Activated naive CD4-positive, alpha-beta T cell treated with anti-CD3 and anti-CD28 coated beads, Interleukin-2, amount 50 U/mL, for 72 hours (primary cell): ENCODE data around the gene DBF4. TPM values are rescaled to one million over a fixed set of nuclear protein-coding genes. Genes with fewer than 3 reads are reported as not detected.
"Not testable (repeated sequence)": the region's sequence is repeated elsewhere in the genome, so short reads cannot be mapped to it uniquely, and the experiment has no call there.

Experiments used
- ATAC-seq, 2 donors: fragments of 150-1000 bp; cut with Tn5 transposase; 2 replicates each; pipeline ENCODE4 v1.10.0; 2021; ENCODE audit warnings: mild to moderate bottlenecking in 2 of 2, moderate library complexity in 2 of 2
- DNase-seq, 2 donors: peaks; one replicate each; pipeline ENCODE4 v3.0.0; 2021 to 2022; ENCODE audit warnings: low spot score in 2 of 2
- H3K27ac Mint-ChIP-seq, 2 donors: one replicate each; pipeline ENCODE4 v1.8.0; 2022; ENCODE audit warnings: mild to moderate bottlenecking in 2 of 2, mixed read lengths in 2 of 2
- H3K36me3 Mint-ChIP-seq, 2 donors: one replicate each; pipeline ENCODE4 v1.8.0; 2022; ENCODE audit warnings: mixed read lengths in 2 of 2
- H3K9me3 Mint-ChIP-seq, 2 donors: one replicate each; pipeline ENCODE4 v1.8.0; 2022; ENCODE audit warnings: mixed read lengths in 2 of 2
- total RNA-seq, 2 donors: library from RNA; stranded (reverse); gene quantifications; one replicate each; pipeline ENCODE4 v1.2.3, GENCODE V29; 2022

DBF4 gene
- 10 to 100 TPM; 67.5 to 71.4 TPM for total RNA-seq

- DNase-seq = peak; percentile 96 to 97
- peak within 1 kb of the TSS; percentile 96 to 99 for H3K27ac Mint-ChIP-seq
- ATAC-seq = peak; percentile 93 to 95
- peaks cover 28 to 63% of the 10 kb centered on the region in 2 donors for H3K36me3 Mint-ChIP-seq
- H3K9me3 Mint-ChIP-seq = peaks cover 3 to 13% of the 10 kb centered on the region in 2 donors
Measured at GRCh38 chr7:87876040-87876868, at the start of gene DBF4, which contains the start of gene SLC25A40. TSS of gene DBF4 (plus strand) at chr7:87876493. CDS start at chr7:87876733, 240 bp downstream. TSS of gene SLC25A40 (minus strand) at chr7:87876360. CDS start at chr7:87858727, 17,633 bp downstream.

- not testable (repeated sequence) for DNase-seq, H3K27ac Mint-ChIP-seq, ATAC-seq
- H3K9me3 Mint-ChIP-seq = peaks cover 27% of the 10 kb centered on the region in 2 donors
- H3K36me3 Mint-ChIP-seq = peaks cover 20 to 27% of the 10 kb centered on the region in 2 donors
Measured at GRCh38 chr7:87828383-87828782, 47.9 kb upstream of the DBF4 start.

DNA sequence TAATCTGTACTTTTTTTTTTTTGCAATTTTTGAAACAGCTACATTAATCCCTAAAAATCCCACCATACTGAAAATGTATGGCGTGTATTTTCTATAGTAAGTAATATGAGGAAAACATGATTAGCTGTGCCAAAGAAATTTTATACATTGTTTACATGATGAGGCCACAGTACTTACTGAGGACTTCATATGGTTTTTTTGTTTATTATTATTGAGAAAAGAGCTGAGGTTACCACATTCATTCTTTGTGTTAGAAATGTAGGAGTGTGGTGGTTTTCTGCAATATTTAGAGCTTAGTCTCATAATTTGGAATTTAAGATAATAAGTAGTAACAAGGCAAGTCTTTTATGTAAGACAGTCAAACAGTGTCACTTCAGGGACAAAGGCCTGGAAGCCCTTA, 45.2 kb upstream of the DBF4 start:
- ATAC-seq (no peak), DNase-seq (no peak)
- H3K36me3 Mint-ChIP-seq = peaks cover 4 to 10% of the 10 kb centered on the region in 2 donors
- no peak overlapping the region for H3K27ac Mint-ChIP-seq
- H3K9me3 Mint-ChIP-seq = peaks cover 10 to 13% of the 10 kb centered on the region in 2 donors

- DNase-seq (no peak), ATAC-seq (no peak)
- peaks cover 4 to 6% of the 10 kb centered on the region in 2 donors for H3K9me3 Mint-ChIP-seq
- H3K27ac Mint-ChIP-seq = no peak overlapping the region
- H3K36me3 Mint-ChIP-seq = peaks cover 4 to 6% of the 10 kb centered on the region in 2 donors
Measured at GRCh38 chr7:87833130-87833529, 43.2 kb upstream of the DBF4 start.

GRCh38 chr7:87837597-87837996, 38.7 kb upstream of the DBF4 start:
- Mint-ChIP-seq H3K9me3 (no peaks in the 10 kb centered on the region), H3K27ac (no peak overlapping the region), H3K36me3 (no peaks in the 10 kb centered on the region)
- ATAC-seq = no peak
- no peak for DNase-seq

DNA sequence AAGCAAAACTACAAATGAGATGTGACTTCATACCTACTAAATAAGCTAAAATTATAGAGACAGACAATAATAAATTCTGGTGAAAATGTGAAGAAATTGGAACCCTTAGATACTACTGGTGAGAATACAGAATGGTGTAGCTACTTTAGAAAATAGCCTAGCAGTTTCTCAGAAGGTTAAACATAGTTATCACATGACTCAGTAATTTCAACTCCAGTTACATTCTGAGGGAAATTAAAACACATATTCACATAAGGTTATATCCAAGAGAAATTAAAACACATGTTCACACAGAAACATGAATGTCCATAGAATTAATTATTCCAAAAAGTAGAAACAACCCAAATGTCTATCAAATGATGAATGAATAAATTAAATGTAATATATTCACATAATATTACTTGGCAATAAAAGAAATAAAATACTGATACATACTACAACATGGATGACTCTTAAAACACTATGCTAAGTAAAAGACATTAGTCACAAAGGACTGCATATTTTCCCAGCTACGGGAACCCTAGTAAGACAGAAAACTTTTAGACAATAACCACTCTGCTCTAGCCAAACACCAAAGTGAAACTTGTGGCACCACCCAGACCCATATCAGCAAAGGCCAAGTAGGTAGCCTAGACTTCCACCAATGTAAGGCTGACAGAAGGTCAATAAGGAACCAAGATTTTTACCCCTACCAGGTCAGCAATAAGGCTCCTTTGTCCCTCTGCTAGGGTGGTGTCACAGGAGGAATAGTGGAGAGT, 25.3 kb upstream of the DBF4 start:
- DNase-seq = no peak
- Mint-ChIP-seq H3K36me3 (peaks cover 10 to 15% of the 10 kb centered on the region in 2 donors), H3K9me3 (no peaks in the 10 kb centered on the region), H3K27ac (peak overlapping the region in 1 of 2 donors; percentile 24)
- no peak for ATAC-seq

DNA sequence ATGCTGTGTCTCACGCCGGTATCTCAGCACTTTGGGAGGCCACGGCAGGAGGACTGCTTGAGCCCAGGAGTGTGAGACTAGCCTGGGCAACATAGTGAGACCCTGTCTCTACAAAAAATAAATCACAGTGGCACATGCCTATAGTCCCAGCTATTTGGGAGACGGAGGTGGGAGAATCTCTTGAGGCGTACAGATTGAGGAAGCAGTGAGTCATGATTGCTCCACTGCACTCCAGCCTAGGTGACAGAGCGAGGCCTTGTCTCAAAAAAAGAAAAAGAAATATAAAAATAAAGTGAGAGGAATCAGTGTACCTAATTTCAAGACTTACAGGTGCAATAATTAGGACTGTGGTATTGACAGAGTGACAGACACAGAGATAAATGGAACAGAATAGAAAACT, 24.0 kb upstream of the DBF4 start:
- ATAC-seq (no peak), DNase-seq (no peak)
- no peak overlapping the region for H3K27ac Mint-ChIP-seq
- peaks cover 10 to 15% of the 10 kb centered on the region in 2 donors for H3K36me3 Mint-ChIP-seq
- no peaks in the 10 kb centered on the region for H3K9me3 Mint-ChIP-seq

DNA sequence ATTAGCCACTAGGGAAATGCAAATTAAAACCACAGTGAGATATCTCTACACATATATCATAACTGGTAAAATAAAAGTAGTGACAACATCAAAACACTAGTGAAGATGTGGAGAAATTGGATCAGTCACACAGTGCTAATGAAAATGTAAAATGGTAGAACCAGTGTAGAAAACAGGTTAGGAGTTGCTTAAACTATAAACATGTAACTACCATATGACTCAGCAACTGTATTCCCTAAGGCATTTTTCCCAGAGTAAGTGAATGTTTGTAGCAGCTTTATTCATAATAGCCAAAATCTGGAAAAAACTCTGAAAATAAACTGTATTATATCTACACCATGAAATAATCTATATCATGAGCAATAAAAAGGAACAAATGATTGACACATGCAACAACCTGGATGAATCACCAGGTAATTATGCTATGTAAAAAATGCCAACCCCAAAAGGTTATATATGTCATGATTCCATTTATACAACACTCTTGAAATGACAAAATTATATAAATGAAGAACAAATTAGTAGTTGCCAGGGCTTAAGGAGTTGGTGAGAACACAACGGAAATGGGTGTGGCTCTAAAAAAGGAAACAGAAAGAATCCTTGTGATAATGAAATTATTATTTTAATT, 22.9 kb upstream of the DBF4 start:
- no peaks in the 10 kb centered on the region for H3K9me3 Mint-ChIP-seq
- peak; percentile 39 to 51 for ATAC-seq
- no peak for DNase-seq
- peaks cover 14 to 19% of the 10 kb centered on the region in 2 donors for H3K36me3 Mint-ChIP-seq
- H3K27ac Mint-ChIP-seq = no peak overlapping the region

- peaks cover under 1 to 1% of the 10 kb centered on the region in 2 donors for H3K9me3 Mint-ChIP-seq
- peak overlapping the region; percentile 31 to 72 for H3K27ac Mint-ChIP-seq
- H3K36me3 Mint-ChIP-seq = peaks cover 11 to 45% of the 10 kb centered on the region in 2 donors
- ATAC-seq (peak in 1 of 2 donors; percentile 51), DNase-seq (no peak)
Measured at GRCh38 chr7:87858417-87859100, 17.7 kb upstream of the DBF4 start.

DNA sequence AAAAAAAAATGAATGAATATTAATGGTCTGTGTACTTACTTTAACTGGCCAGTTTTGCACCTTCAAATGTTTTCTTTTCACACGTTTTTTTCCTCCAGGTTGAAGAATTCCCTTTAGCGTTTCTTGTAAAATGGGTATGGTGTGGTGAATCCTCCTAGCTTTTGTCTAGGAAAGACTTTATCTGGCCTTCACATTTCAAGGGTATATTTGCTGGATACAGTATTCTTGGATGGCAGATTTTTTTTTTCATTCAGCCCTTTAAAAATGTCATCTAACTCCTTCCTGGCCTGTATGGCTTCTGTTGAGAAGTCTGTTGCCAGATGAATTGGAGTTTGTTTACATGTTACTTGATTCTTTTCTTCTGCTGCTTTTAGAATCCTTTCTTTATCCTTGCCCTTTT, 10.2 kb upstream of the DBF4 start:
- Mint-ChIP-seq H3K36me3 (peaks cover 46 to 85% of the 10 kb centered on the region in 2 donors), H3K27ac (no peak overlapping the region), H3K9me3 (peaks cover 15 to 23% of the 10 kb centered on the region in 2 donors)
- DNase-seq (no peak), ATAC-seq (no peak)

DNA sequence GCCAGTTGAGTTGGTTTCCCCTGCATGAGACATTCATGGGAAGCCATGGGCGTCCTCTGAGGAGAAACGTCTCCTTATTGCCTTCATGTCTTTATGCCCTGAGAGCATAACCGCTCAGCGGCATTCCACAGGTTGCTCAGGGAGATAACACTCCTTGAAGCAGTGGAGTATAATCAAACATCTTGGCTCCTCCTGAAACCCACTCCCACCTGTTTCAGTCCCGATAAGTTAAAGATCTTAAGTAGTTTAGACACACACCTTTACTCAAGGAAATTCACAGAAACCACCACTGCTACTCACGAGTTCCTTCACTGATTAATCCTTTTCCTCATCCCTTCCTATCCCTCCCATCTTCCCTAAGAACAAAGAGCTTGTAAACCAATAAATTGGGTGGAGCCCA, 9.8 kb upstream of the DBF4 start:
- DNase-seq, H3K27ac Mint-ChIP-seq, ATAC-seq: not testable (repeated sequence)
- Mint-ChIP-seq H3K36me3 (peaks cover 48 to 90% of the 10 kb centered on the region in 2 donors), H3K9me3 (peaks cover 15 to 23% of the 10 kb centered on the region in 2 donors)

- Mint-ChIP-seq H3K27ac (no peak overlapping the region), H3K36me3 (peaks cover 54 to 96% of the 10 kb centered on the region in 2 donors), H3K9me3 (peaks cover 14 to 30% of the 10 kb centered on the region in 2 donors)
- DNase-seq (no peak), ATAC-seq (no peak)
Measured at GRCh38 chr7:87870471-87870870, 5.8 kb upstream of the DBF4 start.

- H3K27ac Mint-ChIP-seq = no peak overlapping the region
- no peak for ATAC-seq
- peaks cover 3 to 17% of the 10 kb centered on the region in 2 donors for H3K9me3 Mint-ChIP-seq
- no peak for DNase-seq
- H3K36me3 Mint-ChIP-seq = peaks cover 51 to 79% of the 10 kb centered on the region in 2 donors
Measured at GRCh38 chr7:87872346-87872745, 3.9 kb upstream of the DBF4 start.

DNA sequence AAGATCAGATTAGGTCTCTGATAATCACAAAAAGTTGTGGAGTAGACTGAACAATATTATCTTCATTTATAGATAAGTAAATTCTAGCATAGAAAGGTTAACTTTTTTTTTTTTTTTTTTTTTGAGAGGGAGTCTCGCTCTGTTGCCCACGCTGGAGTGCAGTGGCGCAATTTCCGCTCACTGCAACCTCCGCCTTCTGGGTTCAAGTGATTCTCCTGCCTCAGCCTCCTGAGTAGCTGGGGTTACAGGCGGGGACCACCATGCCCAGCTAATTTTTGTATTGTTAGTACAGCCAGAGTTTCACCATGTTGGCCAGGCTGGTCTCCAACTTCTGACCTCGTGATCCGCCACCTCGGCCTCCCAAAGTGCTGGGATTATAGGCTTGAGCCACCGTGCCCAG, 3.0 kb upstream of the DBF4 start:
- peaks cover 3 to 13% of the 10 kb centered on the region in 2 donors for H3K9me3 Mint-ChIP-seq
- peaks cover 42 to 74% of the 10 kb centered on the region in 2 donors for H3K36me3 Mint-ChIP-seq
- not testable (repeated sequence) for H3K27ac Mint-ChIP-seq, DNase-seq, ATAC-seq

GRCh38 chr7:87874066-87874465, 2.2 kb upstream of the DBF4 start:
- Mint-ChIP-seq H3K36me3 (peaks cover 37 to 71% of the 10 kb centered on the region in 2 donors), H3K27ac (no peak overlapping the region), H3K9me3 (peaks cover 3 to 13% of the 10 kb centered on the region in 2 donors)
- no peak for DNase-seq
- no peak for ATAC-seq
